Retinal pigment epithelial cell (primary cell): Measurements from ENCODE around the gene COA6.

ENCODE experiments used
- DNase-seq: peaks from one replicate; pipeline ENCODE4 v3.0.0-alpha.2; 2010; ENCODE audit warnings: low read depth
- H3K4me3 ChIP-seq: 2 replicates; pipeline ENCODE4 v1.5.1; 2011; ENCODE audit warnings: mild to moderate bottlenecking, low read length, control low read depth, moderate library complexity
- CTCF ChIP-seq: conservative IDR thresholded peaks from 2 replicates; pipeline ENCODE4 v1.5.1; 2011; ENCODE audit warnings: low read depth, low read length, control low read depth, inconsistent platforms

COA6 gene

GRCh38 chr1:234331507-234331906 is 41.7 kb upstream of the COA6 start:
- no peak for TF ChIP-seq CTCF
- H3K4me3 ChIP-seq = no peak overlapping the region
- no peak for DNase-seq

DNA sequence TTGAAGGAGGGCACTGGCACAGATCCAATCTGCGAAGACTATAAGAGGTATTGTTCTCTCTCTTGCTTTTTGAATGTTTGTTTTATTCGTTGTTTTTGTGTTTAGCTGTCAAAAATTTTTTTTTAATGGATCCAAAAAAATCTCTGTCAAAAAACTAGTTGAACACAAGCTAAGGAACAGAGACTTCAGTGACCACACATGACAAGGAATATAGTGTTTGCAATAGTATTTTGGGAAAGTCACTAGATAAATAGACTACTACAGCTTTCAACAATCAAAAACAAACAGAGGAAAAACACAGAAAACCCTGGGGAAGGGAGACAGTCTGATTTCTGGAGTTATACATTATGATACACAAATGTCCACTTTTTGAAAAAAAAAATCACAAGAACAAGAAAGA is 36.9 kb upstream of the COA6 start:
- no peak for TF ChIP-seq CTCF
- no peak for DNase-seq
- no peak overlapping the region for H3K4me3 ChIP-seq

- TF ChIP-seq CTCF = no peak
- no peak for DNase-seq
- H3K4me3 ChIP-seq = no peak overlapping the region
These were observed 36.0 kb upstream of the COA6 start for GRCh38 chr1:234337233-234337632.

DNA sequence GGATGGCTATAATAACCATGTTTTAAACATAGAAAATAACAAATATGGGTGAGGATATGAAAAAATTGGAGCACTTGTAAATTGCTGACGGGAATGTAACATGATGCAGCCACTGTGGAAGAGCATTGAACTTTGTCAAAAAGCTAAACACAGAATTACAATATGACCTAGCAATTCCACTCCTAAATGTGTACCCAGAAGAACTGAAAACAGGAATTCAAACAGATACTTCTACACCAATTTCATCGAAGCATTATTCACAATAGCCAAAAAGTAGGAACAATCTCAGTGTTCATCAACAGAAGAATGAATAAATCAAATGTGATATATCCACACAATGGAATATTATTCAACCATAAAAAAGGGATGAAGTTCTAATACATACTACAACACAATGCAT is 32.7 kb upstream of the COA6 start:
- H3K4me3 ChIP-seq = no peak overlapping the region
- no peak for TF ChIP-seq CTCF
- DNase-seq = no peak

DNA sequence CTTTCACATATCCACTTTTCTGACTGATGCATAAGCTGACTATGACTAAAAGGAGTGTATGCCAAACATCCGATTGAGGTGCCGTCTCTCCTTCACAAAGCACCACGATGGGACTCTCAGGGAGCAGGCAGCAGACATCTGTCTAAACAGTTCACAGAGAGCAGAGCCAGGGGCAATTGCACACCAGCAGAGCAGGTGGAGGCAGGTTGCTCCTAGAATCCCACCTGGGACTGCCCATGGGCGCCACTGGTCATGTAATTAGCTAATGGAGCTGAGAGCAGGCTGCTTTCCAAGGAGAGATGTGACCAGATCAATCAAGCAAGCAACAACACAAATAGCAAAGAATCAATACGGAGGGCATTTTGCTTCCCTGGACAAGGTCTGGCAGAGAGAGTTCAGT is 30.5 kb upstream of the COA6 start:
- no peak overlapping the region for H3K4me3 ChIP-seq
- TF ChIP-seq CTCF = no peak
- DNase-seq = no peak

GRCh38 chr1:234345237-234345636 is 28.0 kb upstream of the COA6 start:
- DNase-seq = no peak
- H3K4me3 ChIP-seq = no peak overlapping the region
- no peak for TF ChIP-seq CTCF

DNA sequence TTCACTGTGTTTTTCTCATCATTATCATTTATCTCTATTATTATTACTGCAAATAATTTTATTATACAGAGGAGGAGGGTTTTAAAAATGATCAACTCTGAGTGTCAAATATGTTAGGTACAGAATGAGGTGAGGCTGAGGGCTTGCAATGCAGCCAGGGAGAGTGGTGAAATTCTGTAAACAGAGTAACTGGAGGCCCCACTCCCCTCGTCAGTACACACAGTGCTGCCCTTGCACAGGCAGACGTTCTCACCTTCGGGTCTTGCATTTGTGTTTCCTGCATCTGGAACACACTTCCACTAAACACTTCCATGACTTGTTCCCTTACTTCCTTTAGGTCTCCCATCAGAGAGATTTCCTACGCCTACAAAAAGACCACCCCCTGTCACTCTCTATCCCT is 24.3 kb upstream of the COA6 start:
- DNase-seq = no peak
- TF ChIP-seq CTCF = no peak

More for the DNA sequence above, 24.3 kb upstream of the COA6 start:
- no peak overlapping the region for H3K4me3 ChIP-seq
